Activated T-helper 17 cell treated with anti-CD3 and anti-CD28 coated beads, Interleukin-2, amount 50 U/mL, for 72 hours (primary cell): ENCODE data around the gene L3MBTL4. TPM values are rescaled to one million over a fixed set of nuclear protein-coding genes. Genes with fewer than 3 reads are reported as not detected.
"Not testable (repeated sequence)": the region's sequence is repeated elsewhere in the genome, so short reads cannot be mapped to it uniquely, and the experiment has no call there.

Experiments
- ATAC-seq: fragments of 150-1000 bp; cut with Tn5 transposase; replicated peaks from 2 replicates; pipeline ENCODE4 v1.10.0; 2021; ENCODE audit warnings: mild to moderate bottlenecking, moderate library complexity
- H3K27ac Mint-ChIP-seq: one replicate; pipeline ENCODE4 v1.8.0; 2022; ENCODE audit warnings: mixed read lengths
- H3K27me3 Mint-ChIP-seq: one replicate; pipeline ENCODE4 v1.8.0; 2022; ENCODE audit warnings: mixed read lengths
- H3K36me3 Mint-ChIP-seq: one replicate; pipeline ENCODE4 v1.8.0; 2022; ENCODE audit warnings: low read depth, mild to moderate bottlenecking, mixed read lengths
- H3K4me1 Mint-ChIP-seq: one replicate; pipeline ENCODE4 v1.8.0; 2022; ENCODE audit warnings: mixed read lengths
- H3K4me3 Mint-ChIP-seq: one replicate; pipeline ENCODE4 v1.8.0; 2022; ENCODE audit warnings: mild to moderate bottlenecking, mixed read lengths
- H3K9me3 Mint-ChIP-seq: one replicate; pipeline ENCODE4 v1.8.0; 2022; ENCODE audit warnings: mixed read lengths
- total RNA-seq, 2 donors: library from RNA; stranded (reverse); gene quantifications; one replicate each; pipeline ENCODE4 v1.2.3, GENCODE V29; 2022

The L3MBTL4 gene
- total RNA-seq, 2 donors from 2014 or later, result 0.19 TPM; not detected in 1

GRCh38 chr18:6207116-6207515 is 207.6 kb downstream of the L3MBTL4 start:
- Mint-ChIP-seq H3K9me3 (no peaks in the 10 kb centered on the region), H3K27ac (no peak overlapping the region), H3K4me1 (no peaks in the 10 kb centered on the region), H3K4me3 (no peak overlapping the region), H3K36me3 (no peaks in the 10 kb centered on the region), H3K27me3 (no peaks in the 10 kb centered on the region)
- ATAC-seq, result no peak

- Mint-ChIP-seq H3K9me3 (peaks cover 3% of the 10 kb centered on the region), H3K27me3 (no peaks in the 10 kb centered on the region), H3K36me3 (no peaks in the 10 kb centered on the region), H3K4me3 (no peak overlapping the region), H3K27ac (no peak overlapping the region), H3K4me1 (no peaks in the 10 kb centered on the region)
- ATAC-seq, result no peak
Observed at GRCh38 chr18:6205706-6206105, 209.0 kb downstream of the L3MBTL4 start.

DNA sequence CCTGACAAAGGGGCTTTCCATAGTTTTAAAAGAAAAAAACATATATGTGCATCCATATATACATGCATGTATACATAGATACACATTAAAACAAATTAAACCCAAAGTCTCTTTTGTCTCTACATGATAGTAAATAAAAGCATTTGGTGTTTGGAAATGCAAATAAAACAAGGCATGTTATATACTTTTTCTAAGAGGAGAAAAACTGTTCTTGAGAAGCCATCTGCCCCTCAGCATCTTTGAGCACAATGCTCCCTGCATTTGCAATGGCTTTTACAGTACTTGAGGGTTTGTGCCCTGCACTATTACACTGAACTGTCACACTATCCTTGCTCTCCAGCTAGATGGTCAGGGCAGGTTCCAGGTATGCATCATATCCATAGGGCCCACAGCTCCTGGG is 210.2 kb downstream of the L3MBTL4 start:
- Mint-ChIP-seq H3K4me1 (no peaks in the 10 kb centered on the region), H3K36me3 (no peaks in the 10 kb centered on the region)

DNA sequence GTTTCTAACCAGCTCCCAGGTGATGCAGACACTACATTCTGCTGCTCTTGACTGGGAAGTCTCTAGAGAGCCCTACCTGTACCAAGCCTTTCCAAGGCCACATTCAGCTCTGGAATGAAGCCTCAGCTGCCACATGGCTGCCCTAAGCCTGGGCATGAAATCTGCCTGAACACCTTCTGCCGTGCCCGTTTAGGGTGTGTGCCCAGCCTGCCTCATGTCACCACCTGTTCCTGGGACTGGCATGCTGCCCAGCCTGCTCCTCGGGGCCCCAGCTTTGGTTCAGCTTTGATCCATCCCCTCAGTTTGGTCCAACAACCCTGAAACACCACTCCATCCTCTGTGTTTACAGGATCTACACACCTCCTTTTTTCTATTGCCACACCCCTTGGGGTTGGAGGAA is 210.9 kb downstream of the L3MBTL4 start:
- no peaks in the 10 kb centered on the region for H3K27me3 Mint-ChIP-seq
- H3K9me3 Mint-ChIP-seq, result peaks cover 3% of the 10 kb centered on the region
- H3K4me1 Mint-ChIP-seq, result no peaks in the 10 kb centered on the region
- H3K4me3 Mint-ChIP-seq, result no peak overlapping the region
- ATAC-seq, result no peak
- no peak overlapping the region for H3K27ac Mint-ChIP-seq
- no peaks in the 10 kb centered on the region for H3K36me3 Mint-ChIP-seq

More for the DNA sequence above, 210.2 kb downstream of the L3MBTL4 start:
- ATAC-seq, result no peak
- Mint-ChIP-seq H3K9me3 (peaks cover 3% of the 10 kb centered on the region), H3K27ac (no peak overlapping the region), H3K27me3 (no peaks in the 10 kb centered on the region), H3K4me3 (no peak overlapping the region)

DNA sequence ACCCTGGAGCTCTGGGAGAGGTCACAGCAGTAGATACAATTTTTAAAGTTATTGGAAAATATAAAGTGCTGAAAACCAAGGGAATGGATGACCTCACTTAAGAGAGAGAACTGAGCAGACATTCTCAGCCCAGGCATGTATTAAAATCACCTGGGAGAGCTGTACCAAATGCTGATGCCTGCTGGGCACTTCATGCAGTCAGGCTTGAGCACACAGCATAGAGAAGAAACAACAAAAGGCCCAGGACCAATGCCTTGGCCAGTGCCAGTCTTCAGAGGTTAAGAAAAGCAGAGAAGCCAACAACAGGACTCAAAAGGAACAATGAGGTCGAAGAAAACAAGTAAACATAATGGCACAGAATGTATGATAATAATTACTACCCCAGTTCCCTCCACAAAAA is 211.8 kb downstream of the L3MBTL4 start:
- no peak for ATAC-seq
- Mint-ChIP-seq H3K9me3 (peaks cover 6% of the 10 kb centered on the region), H3K36me3 (no peaks in the 10 kb centered on the region), H3K27me3 (no peaks in the 10 kb centered on the region), H3K4me1 (no peaks in the 10 kb centered on the region), H3K27ac (no peak overlapping the region), H3K4me3 (no peak overlapping the region)

DNA sequence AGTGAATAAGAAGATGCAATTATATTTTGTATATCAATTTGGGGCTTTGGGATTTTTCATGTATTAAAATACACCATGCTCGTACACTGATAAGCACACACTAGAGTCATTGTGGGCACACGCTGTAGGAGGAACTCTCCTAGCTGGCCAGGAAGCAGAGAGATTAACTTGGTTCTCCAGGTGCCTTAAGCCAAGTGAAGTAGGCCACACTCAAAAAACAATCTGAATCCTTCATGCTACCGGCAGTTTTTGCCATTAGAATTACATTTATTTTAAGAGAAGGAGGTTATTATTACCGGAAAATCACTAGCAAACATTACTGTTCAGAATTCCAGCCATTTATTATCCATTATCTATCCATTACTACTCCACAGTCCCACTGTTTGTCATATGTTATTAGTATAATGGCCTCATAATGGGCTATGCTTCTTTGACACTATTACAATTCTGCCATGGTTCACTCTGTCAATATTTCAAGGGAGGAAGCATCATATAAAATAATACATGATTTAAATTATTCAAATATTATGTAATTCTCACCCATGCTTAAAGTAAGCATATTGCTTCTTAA is 214.4 kb downstream of the L3MBTL4 start:
- Mint-ChIP-seq H3K27ac (no peak overlapping the region), H3K27me3 (no peaks in the 10 kb centered on the region), H3K4me3 (no peak overlapping the region), H3K4me1 (no peaks in the 10 kb centered on the region), H3K9me3 (peaks cover 8% of the 10 kb centered on the region), H3K36me3 (no peaks in the 10 kb centered on the region)
- ATAC-seq, result no peak

DNA sequence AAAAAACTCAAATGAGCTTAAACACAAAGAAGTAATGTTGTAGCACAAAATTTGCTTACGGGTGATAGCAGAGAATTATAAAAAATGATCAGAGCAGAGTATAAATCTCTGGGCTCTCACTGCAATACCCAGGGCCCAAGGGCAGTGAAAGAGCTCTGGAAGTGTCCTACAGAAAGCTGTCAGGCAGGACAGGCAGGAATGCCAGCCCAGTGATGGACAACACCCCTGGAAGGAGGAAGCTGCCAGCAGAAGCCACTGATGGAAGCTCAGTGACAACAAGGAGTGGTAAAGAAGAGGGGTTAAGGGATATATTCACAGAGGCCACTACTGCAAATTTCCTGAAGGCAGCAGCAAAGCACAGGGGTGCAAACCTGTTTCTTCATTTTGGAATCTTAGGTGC is 214.9 kb downstream of the L3MBTL4 start:
- peaks cover 8% of the 10 kb centered on the region for H3K9me3 Mint-ChIP-seq
- no peak for ATAC-seq
- no peaks in the 10 kb centered on the region for H3K27me3 Mint-ChIP-seq
- no peaks in the 10 kb centered on the region for H3K4me1 Mint-ChIP-seq
- no peak overlapping the region for H3K4me3 Mint-ChIP-seq
- H3K27ac Mint-ChIP-seq, result no peak overlapping the region
- H3K36me3 Mint-ChIP-seq, result no peaks in the 10 kb centered on the region

DNA sequence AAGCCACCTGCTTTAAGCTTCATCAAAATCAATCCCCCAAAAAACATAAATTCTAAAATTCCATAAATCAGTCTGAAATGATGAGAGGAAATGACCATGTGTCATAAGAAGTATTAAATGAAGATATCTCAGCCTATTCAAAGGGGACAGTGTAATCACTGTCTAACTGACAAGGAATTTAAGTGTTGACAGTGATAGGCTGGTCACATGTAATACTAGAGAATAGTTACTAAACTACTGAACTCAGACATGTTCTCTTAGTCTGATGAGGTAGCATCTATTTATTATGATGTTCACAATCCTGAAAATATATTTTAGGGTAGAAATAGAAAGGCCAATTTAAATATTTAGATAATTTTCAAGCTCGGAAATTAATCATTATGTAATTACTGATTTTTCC is 216.1 kb downstream of the L3MBTL4 start:
- H3K36me3 Mint-ChIP-seq, result no peaks in the 10 kb centered on the region
- no peaks in the 10 kb centered on the region for H3K27me3 Mint-ChIP-seq
- peaks cover 8% of the 10 kb centered on the region for H3K9me3 Mint-ChIP-seq
- H3K4me1 Mint-ChIP-seq, result no peaks in the 10 kb centered on the region
- no peak overlapping the region for H3K4me3 Mint-ChIP-seq
- H3K27ac Mint-ChIP-seq, result no peak overlapping the region
- ATAC-seq, result no peak

GRCh38 chr18:6194640-6195039 is 220.1 kb downstream of the L3MBTL4 start:
- Mint-ChIP-seq H3K4me1 (no peaks in the 10 kb centered on the region), H3K27ac (no peak overlapping the region), H3K27me3 (no peaks in the 10 kb centered on the region), H3K9me3 (peaks cover 5% of the 10 kb centered on the region), H3K4me3 (no peak overlapping the region), H3K36me3 (no peaks in the 10 kb centered on the region)
- no peak for ATAC-seq

DNA sequence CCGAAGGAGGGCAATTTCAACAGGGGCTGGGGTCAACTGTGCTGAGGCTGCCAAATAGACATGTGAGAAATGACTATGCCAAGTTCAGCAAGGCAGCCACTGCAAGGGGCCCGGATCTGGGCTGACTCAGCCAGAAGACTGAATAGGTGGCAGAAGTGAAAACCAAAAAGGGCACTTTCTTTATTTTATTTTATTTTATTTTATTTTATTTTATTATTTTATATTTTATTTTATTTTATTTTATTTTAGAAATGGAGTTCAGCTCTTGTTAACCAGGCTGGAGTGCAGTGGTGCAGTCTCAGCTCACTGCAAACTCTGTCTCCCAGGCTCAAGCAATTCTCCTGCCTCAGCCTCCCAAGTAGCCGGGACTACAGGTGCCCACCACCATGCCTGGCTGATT is 228.9 kb downstream of the L3MBTL4 start:
- not testable (repeated sequence) for H3K4me1 Mint-ChIP-seq

DNA sequence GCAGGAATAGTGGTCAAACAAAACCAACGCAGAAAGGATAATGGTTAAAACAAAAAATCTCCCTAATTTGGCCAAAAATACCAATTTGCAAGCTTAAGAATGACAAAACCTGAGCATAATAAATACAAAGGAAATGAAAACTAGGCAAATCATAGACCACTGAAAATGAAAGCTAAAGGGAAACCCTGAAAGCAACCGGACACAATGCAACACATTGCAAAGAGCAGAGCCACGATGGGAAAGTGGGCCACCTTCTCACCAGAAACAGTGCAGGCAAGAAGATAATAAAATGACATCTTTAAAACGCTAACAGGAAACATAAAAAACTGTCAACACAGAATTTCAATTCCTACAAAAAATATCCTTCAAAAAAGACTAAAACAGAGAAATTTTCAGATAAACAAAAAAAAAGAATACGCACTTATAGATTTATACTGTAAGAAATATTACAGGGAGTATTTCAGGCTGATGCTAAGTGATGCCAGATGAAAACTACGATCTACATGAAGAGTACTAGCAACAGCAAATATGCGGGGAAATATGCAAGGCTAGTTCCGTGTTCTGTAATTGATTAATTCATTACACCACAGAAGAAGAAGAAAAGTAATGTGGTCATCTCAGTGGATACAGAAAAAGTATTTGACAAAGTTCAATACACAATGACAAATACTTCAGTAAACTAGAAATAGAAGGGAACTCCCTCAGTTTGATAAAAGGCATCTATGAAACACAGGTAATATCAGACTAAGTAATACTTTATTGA is 239.5 kb downstream of the L3MBTL4 start:
- peaks cover 12% of the 10 kb centered on the region for H3K9me3 Mint-ChIP-seq
- H3K36me3 Mint-ChIP-seq, result no peaks in the 10 kb centered on the region
- no peaks in the 10 kb centered on the region for H3K4me1 Mint-ChIP-seq
- no peak overlapping the region for H3K4me3 Mint-ChIP-seq
- H3K27me3 Mint-ChIP-seq, result no peaks in the 10 kb centered on the region
- no peak for ATAC-seq
- H3K27ac Mint-ChIP-seq, result no peak overlapping the region

More for the DNA sequence above, 228.9 kb downstream of the L3MBTL4 start:
- peaks cover 11% of the 10 kb centered on the region for H3K9me3 Mint-ChIP-seq
- not testable (repeated sequence) for H3K4me3 Mint-ChIP-seq, H3K27me3 Mint-ChIP-seq, H3K36me3 Mint-ChIP-seq, H3K27ac Mint-ChIP-seq, ATAC-seq

DNA sequence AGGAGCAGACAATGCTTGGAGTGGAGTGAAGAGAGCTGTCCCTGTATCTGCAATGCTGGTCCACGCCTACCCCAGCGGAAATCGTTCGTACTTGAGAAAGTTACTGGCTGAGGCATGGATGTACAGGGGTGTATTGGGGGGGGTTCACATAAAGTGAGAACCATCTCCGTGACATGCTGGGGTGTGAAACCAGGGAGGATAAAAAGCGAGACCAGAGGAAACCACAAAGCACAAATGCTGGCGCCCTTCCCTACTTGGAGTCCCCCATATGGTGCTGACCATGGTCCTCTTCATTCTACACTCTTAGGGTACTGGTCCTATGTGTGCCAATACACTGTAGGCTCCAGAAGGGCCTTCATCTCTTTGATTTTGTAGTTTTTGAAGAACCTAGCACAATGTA is 244.1 kb downstream of the L3MBTL4 start:
- ATAC-seq, result no peak
- H3K4me1 Mint-ChIP-seq, result no peaks in the 10 kb centered on the region
- no peak overlapping the region for H3K27ac Mint-ChIP-seq
- no peak overlapping the region for H3K4me3 Mint-ChIP-seq
- no peaks in the 10 kb centered on the region for H3K36me3 Mint-ChIP-seq
- peaks cover 19% of the 10 kb centered on the region for H3K9me3 Mint-ChIP-seq
- H3K27me3 Mint-ChIP-seq, result no peaks in the 10 kb centered on the region

- Mint-ChIP-seq H3K4me3 (no peak overlapping the region), H3K36me3 (no peaks in the 10 kb centered on the region), H3K27me3 (no peaks in the 10 kb centered on the region), H3K27ac (no peak overlapping the region), H3K9me3 (peaks cover 14% of the 10 kb centered on the region), H3K4me1 (no peaks in the 10 kb centered on the region)
- ATAC-seq, result no peak
Observed at GRCh38 chr18:6161549-6161948, 253.2 kb downstream of the L3MBTL4 start.

- H3K27me3 Mint-ChIP-seq, result no peaks in the 10 kb centered on the region
- H3K27ac Mint-ChIP-seq, result no peak overlapping the region
- ATAC-seq, result no peak
- no peaks in the 10 kb centered on the region for H3K4me1 Mint-ChIP-seq
- no peak overlapping the region for H3K4me3 Mint-ChIP-seq
- no peaks in the 10 kb centered on the region for H3K36me3 Mint-ChIP-seq
- H3K9me3 Mint-ChIP-seq, result peaks cover 12% of the 10 kb centered on the region
Observed at GRCh38 chr18:6159426-6159825, 255.3 kb downstream of the L3MBTL4 start.

- ATAC-seq, result no peak
- Mint-ChIP-seq H3K36me3 (no peaks in the 10 kb centered on the region), H3K9me3 (peaks cover 13% of the 10 kb centered on the region), H3K27ac (no peak overlapping the region), H3K27me3 (no peaks in the 10 kb centered on the region), H3K4me1 (no peaks in the 10 kb centered on the region), H3K4me3 (no peak overlapping the region)
Observed at GRCh38 chr18:6158958-6159357, 255.8 kb downstream of the L3MBTL4 start.
